Endothelial cell of umbilical vein (primary cell): ENCODE results near the gene HDAC10. TPM values are rescaled to one million over a fixed set of nuclear protein-coding genes. Genes with fewer than 3 reads are reported as not detected.

Source experiments
- BruUV-seq: library from RNA; stranded (reverse); fragments of 400-500 nt; replicated peaks from 2 replicates; lab custom pipeline; 2021; lab: Mats Ljungman, UMichigan
- CTCF ChIA-PET: fragments of 300-600, 350-600 bp; sonication (Branson Sonifier 250); formaldehyde crosslinking; loops from one replicate; lab custom pipeline; 2021; ENCODE audit warnings: antibody characterized with exemption, inconsistent platforms; lab: Charles Lee
- POLR2A ChIA-PET: fragments of 300-600, 350-600 bp; sonication (Branson Sonifier 250); formaldehyde crosslinking; loops from one replicate; lab custom pipeline; 2021; ENCODE audit warnings: antibody characterized with exemption, inconsistent platforms; lab: Charles Lee
- DNase-seq: peaks from one replicate; pipeline ENCODE4 v3.0.0-alpha.2; 2011; ENCODE audit warnings: low read depth, low spot score
- FAIRE-seq: peaks from 2 replicates; lab custom pipeline; 2011; peaks lifted over from hg19 to GRCh38; lab: Jason Lieb, UNC
- H2AFZ ChIP-seq: 2 replicates; pipeline ENCODE4 v1.6.0; 2012; ENCODE audit warnings: low read depth, low read length, control low read depth, inconsistent platforms
- H3K27ac ChIP-seq: 2 replicates; pipeline ENCODE4 v1.5.1; 2011; ENCODE audit warnings: low read depth, mild to moderate bottlenecking, control low read depth, low read length, moderate library complexity; ENCODE audit not compliant: insufficient read depth
- H3K27me3 ChIP-seq, 2 experiments: 2 replicates each; pipeline versions ENCODE4 v1.6.0 to v1.6.1; 2011; ENCODE audit warnings: low read length in 2 of 2, mixed read lengths in 1 of 2; ENCODE audit not compliant: control insufficient read depth in 2 of 2, insufficient read depth in 2 of 2
- H3K36me3 ChIP-seq, 2 experiments: 2 replicates in 1 of 2; 3 replicates in 1 of 2; pipeline ENCODE4 v1.5.1; 2011; ENCODE audit warnings: low read length in 2 of 2, mild to moderate bottlenecking in 1 of 2, moderate library complexity in 1 of 2; ENCODE audit not compliant: control insufficient read depth in 2 of 2, insufficient read depth in 2 of 2; ENCODE audit errors: extremely low read depth in 1 of 2
- H3K4me1 ChIP-seq: 3 replicates; pipeline ENCODE4 v1.5.1; 2011; ENCODE audit warnings: mild to moderate bottlenecking, low read length; ENCODE audit not compliant: control insufficient read depth, insufficient read depth; ENCODE audit errors: extremely low read depth
- H3K4me2 ChIP-seq: 2 replicates; pipeline ENCODE4 v1.6.1; 2011; ENCODE audit warnings: low read length, control low read depth, mixed read lengths; ENCODE audit not compliant: insufficient read depth
- H3K4me3 ChIP-seq, 3 experiments: fragments of 200-600 bp in 1 of 3; sonication (generic), shearing (Covaris generic) in 1 of 3; replicated peaks in 1 of 3; 2 replicates each; pipeline ENCODE4 v1.5.1; 2011 to 2016; ENCODE audit warnings: control low read depth in 3 of 3, low read length in 3 of 3, mild to moderate bottlenecking in 2 of 3, inconsistent platforms in 1 of 3, low read depth in 1 of 3, moderate library complexity in 1 of 3; ENCODE audit not compliant: insufficient read depth in 1 of 3
- H3K79me2 ChIP-seq: 2 replicates; pipeline ENCODE4 v1.6.0; 2012; ENCODE audit warnings: low read length, inconsistent platforms; ENCODE audit not compliant: control insufficient read depth, insufficient read depth
- H3K9ac ChIP-seq: replicated peaks from 2 replicates; pipeline ENCODE3; 2011; ENCODE audit warnings: low read length, control low read depth; ENCODE audit not compliant: insufficient read depth; ENCODE audit errors: extremely low read depth
- H3K9me1 ChIP-seq: replicated peaks from 3 replicates; pipeline ENCODE4 v1.6.0; 2011; ENCODE audit warnings: mild to moderate bottlenecking, low read length; ENCODE audit not compliant: control insufficient read depth, insufficient read depth; ENCODE audit errors: extremely low read depth
- H3K9me3 ChIP-seq: replicated peaks from 2 replicates; pipeline ENCODE4 v1.5.1; 2012; ENCODE audit warnings: low read length, inconsistent platforms; ENCODE audit not compliant: control insufficient read depth, insufficient read depth
- H4K20me1 ChIP-seq: replicated peaks from 2 replicates; pipeline ENCODE3; 2011; ENCODE audit warnings: mild to moderate bottlenecking, low read length; ENCODE audit not compliant: control insufficient read depth, insufficient read depth; ENCODE audit errors: extremely low read depth
- CTCF ChIP-seq, 2 donors: IDR thresholded peaks; 1 replicate in 1 of 2; 2 replicates in 1 of 2; pipeline ENCODE4 v1.5.1; 2011; ENCODE audit warnings: low read length in 2 of 2, mild to moderate bottlenecking in 2 of 2, moderate library complexity in 2 of 2, control low read depth in 1 of 2, inconsistent platforms in 1 of 2, low read depth in 1 of 2; ENCODE audit not compliant: insufficient read depth in 1 of 2; ENCODE audit errors: extremely low read depth in 1 of 2
- EZH2 ChIP-seq: IDR thresholded peaks from 2 replicates; pipeline ENCODE4 v1.6.1; 2012; ENCODE audit warnings: borderline replicate concordance, low read depth, mild to moderate bottlenecking, moderate library complexity, low read length, inconsistent platforms; ENCODE audit not compliant: severe bottlenecking
- FOS ChIP-seq: IDR thresholded peaks from 2 replicates; pipeline ENCODE4 v1.6.1; 2011; ENCODE audit warnings: mild to moderate bottlenecking, low read length, moderate library complexity, borderline replicate concordance; ENCODE audit not compliant: insufficient read depth
- GATA2 ChIP-seq: IDR thresholded peaks from 2 replicates; pipeline ENCODE4 v1.7.0; 2011; ENCODE audit warnings: low read depth, mild to moderate bottlenecking, moderate library complexity, mixed read lengths, low read length; ENCODE audit not compliant: insufficient read length, insufficient read depth
- JUN ChIP-seq: IDR thresholded peaks from 2 replicates; pipeline ENCODE4 v1.6.1; 2011; ENCODE audit warnings: borderline replicate concordance, low read depth; ENCODE audit not compliant: insufficient read length, insufficient read depth
- POLR2A ChIP-seq: IDR thresholded peaks from 2 replicates; pipeline ENCODE4 v1.6.1; 2012; ENCODE audit warnings: low read depth, mild to moderate bottlenecking, control low read depth, low read length
- POLR2AphosphoS5 ChIP-seq: IDR thresholded peaks from 2 replicates; pipeline ENCODE4 v1.6.1; 2012; ENCODE audit warnings: low read depth, mild to moderate bottlenecking, control low read depth, low read length, moderate library complexity; ENCODE audit not compliant: insufficient read depth
- dilution Hi-C: fragments of 300-500 bp; cut with MboI; formaldehyde crosslinking; loops from one replicate; pipeline ENCODE4 v1.15.0; 2019; ENCODE audit warnings: low sequenced_read_pairs; ENCODE audit not compliant: extremely low pct_ligation_motif_present
- intact Hi-C: fragments of 100-400 bp; cut with micrococcal nuclease; formaldehyde crosslinking; loops from one replicate; pipeline ENCODE4 v1.10.0; 2022
- polyA plus RNA-seq, 4 experiments: library from polyadenylated mRNA; depleted of rRNA in 3 of 4; stranded (reverse) in 3 of 4; unstranded in 1 of 4; fragments of >200 nt; gene quantifications; 2 replicates each; pipeline versions ENCODE4 v1.2.1 to v1.2.3, GENCODE V29; 2011 to 2012; ENCODE audit warnings: missing spikeins in 1 of 4
- total RNA-seq: library from RNA; stranded (reverse); gene quantifications from 2 replicates; pipeline ENCODE4 v1.2.3, GENCODE V29; 2021

Gene HDAC10
- total and polyA plus RNA-seq, 2 donors (not counting 3 experiments of a cell fraction or from before 2014, with no cell fraction given), result 32.6 to 47.0 TPM

- intact Hi-C loops (no loop called here), dilution Hi-C loops (no loop called here)
- ChIA-PET POLR2A (interaction anchor here (1.3 kb wide), 1 partner anchor 12 kb away, joined by 3 read pairs; no protein-coding TSS in a partner anchor), CTCF (interaction anchor here (0.6 to 4.9 kb wide), 6 partner anchors 9 to 81 kb away, joined by 3 to 41 read pairs (median 6); partner anchors contain the start of genes HDAC10 and MAPK11)
- H3K27ac ChIP-seq, result peak overlapping the region; percentile 22
- H4K20me1 ChIP-seq, result no peaks in the 10 kb centered on the region
- DNase-seq (no peak), FAIRE-seq (no peak)
- no peaks in the 10 kb centered on the region for H3K9me3 ChIP-seq
- H3K4me1 ChIP-seq, result peaks cover 11% of the 10 kb centered on the region
- no TSS peak for BruUV-seq
- peak overlapping the region; percentile 23 to 69 (median 49) for H3K4me3 ChIP-seq
- peak overlapping the region; percentile 67 for H3K9ac ChIP-seq
- H3K9me1 ChIP-seq, result no peaks in the 10 kb centered on the region
- peak overlapping the region; percentile 85 for H3K4me2 ChIP-seq
- peaks cover 22% of the 10 kb centered on the region for H3K79me2 ChIP-seq
- H3K36me3 ChIP-seq, result peaks cover 0 to 24% of the 10 kb centered on the region in 2 experiments
- no peaks in the 10 kb centered on the region for H3K27me3 ChIP-seq
- H2AFZ ChIP-seq, result peak overlapping the region; percentile 76
- TF ChIP-seq JUN (no peak), FOS (no peak), CTCF (IDR thresholded peaks at IDR 0.05; ENCODE audit: extremely low read depth in 1 of 2, insufficient read depth in 1 of 2, low read depth in 1 of 2, low read length in 2 of 2) (no peak), POLR2AphosphoS5 (no peak), EZH2 (no peak), GATA2 (no peak), POLR2A (no peak)
Observed at GRCh38 chr22:50260434-50260800, 9.4 kb upstream of the HDAC10 start.
